HepG2 (cell line): ENCODE measurements around the gene RELB. TPM values are rescaled to one million over a fixed set of nuclear protein-coding genes. Genes with fewer than 3 reads are reported as not detected.

Source experiments
- EHMT2 ChIP-seq: fragments of 200-600 bp; sonication (generic); IDR thresholded peaks from 2 replicates; pipeline ENCODE4 v1.7.0; 2017; ENCODE audit warnings: antibody characterized with exemption, low read depth, low read length, borderline replicate concordance
- FOXO1 ChIP-seq: sonication (generic); formaldehyde crosslinking; IDR thresholded peaks from 2 replicates; pipeline ENCODE4 v1.4.0; 2020; ENCODE audit warnings: missing genetic modification reagents
- KLF6 ChIP-seq: IDR thresholded peaks from 2 replicates; pipeline ENCODE4 v1.8.0; 2016; ENCODE audit warnings: missing biosample characterization, missing genetic modification reagents
- NFE2L2 ChIP-seq: fragments of 150-350 bp; IDR thresholded peaks from 2 replicates; pipeline ENCODE4 v1.6.1; 2014; ENCODE audit warnings: low read length
- NR0B2 ChIP-seq: sonication (generic); formaldehyde crosslinking; IDR thresholded peaks from 2 replicates; pipeline ENCODE4 v1.4.0; 2020; ENCODE audit warnings: mild to moderate bottlenecking, missing genetic modification reagents
- RNF2 ChIP-seq: fragments of 450-650 bp; conservative IDR thresholded peaks from 2 replicates; pipeline ENCODE4 v1.6.1; 2016; ENCODE audit warnings: low read depth
- SP5 ChIP-seq: IDR thresholded peaks from 2 replicates; pipeline ENCODE4 v1.6.1; 2016; ENCODE audit warnings: low read depth, borderline replicate concordance
- SRSF1 ChIP-seq: fragments of 200-400 bp; formaldehyde crosslinking; optimal IDR thresholded peaks from 2 replicates; pipeline ENCODE3; 2017; ENCODE audit warnings: mild to moderate bottlenecking, low read depth, low read length, moderate library complexity
- ZBED4 ChIP-seq: sonication (generic); formaldehyde crosslinking; IDR thresholded peaks from 2 replicates; pipeline ENCODE4 v1.4.0; 2020; ENCODE audit warnings: missing genetic modification reagents, borderline replicate concordance
- ZNF17 ChIP-seq: sonication (generic); formaldehyde crosslinking; IDR thresholded peaks from 2 replicates; pipeline ENCODE4 v1.5.0; 2020; ENCODE audit warnings: mild to moderate bottlenecking, missing genetic modification reagents
- ZNF557 ChIP-seq: sonication (generic); formaldehyde crosslinking; IDR thresholded peaks from 2 replicates; pipeline ENCODE4 v1.4.0; 2020; ENCODE audit warnings: missing genetic modification reagents
- ZSCAN12 ChIP-seq: sonication (generic); formaldehyde crosslinking; IDR thresholded peaks from 2 replicates; pipeline ENCODE4 v1.9.0; 2021; ENCODE audit warnings: mild to moderate bottlenecking, missing genetic modification reagents
- polyA plus RNA-seq, 8 experiments: library from polyadenylated mRNA; depleted of rRNA in 3 of 8; stranded (reverse) in 7 of 8; unstranded in 1 of 8; fragments of >200 nt; fragmentation: Illumina TruSeq in 4 of 8; extraction: Trizol in 4 of 8; gene quantifications; 2 replicates each; pipeline versions ENCODE4 v1.2.1 to v1.2.3, GENCODE V29; 2011 to 2016; ENCODE audit warnings: low read depth in 4 of 8, missing spikeins in 1 of 8, mixed read lengths in 1 of 8; ENCODE audit not compliant: insufficient read depth in 1 of 8
- total RNA-seq, 5 experiments: library from RNA; depleted of rRNA; stranded (reverse); fragments of >200 nt; fragmentation: Illumina TruSeq; extraction: Trizol; gene quantifications; 2 replicates each; pipeline ENCODE4 v1.2.3, GENCODE V29; 2016; ENCODE audit warnings: low read depth in 1 of 5
- TF ChIP-seq, protein P1 (sequence below): sonication (generic); formaldehyde crosslinking; IDR thresholded peaks from 2 replicates; pipeline ENCODE4 v1.5.0; 2020; ENCODE audit warnings: missing genetic modification reagents
- TF ChIP-seq, protein P2 (sequence below): IDR thresholded peaks from 2 replicates; pipeline ENCODE4 v1.6.1; 2016; ENCODE audit warnings: low read depth, missing genetic modification reagents, missing compliant biosample characterization

RELB gene
- total and polyA plus RNA-seq, 2 of the 13 experiments (the other 11 are each of a cell fraction or from before 2014, with no cell fraction given): 1.9 to 3.5 TPM

GRCh38 chr19:44954649-44955504, 46.4 kb upstream of the RELB start, which contains the start of gene CLPTM1 (continued):
- TF ChIP-seq EHMT2: no peak
- TF ChIP-seq NR0B2: peak; percentile 63; the same call in 1 of the 2 replicates
- 0 out of 2 replicates have a peak, but pooled peaks have one; percentile 24 for TF ChIP-seq KLF6
- TF ChIP-seq FOXO1 (CRISPR knock-in tag): no peak; the same call in 1 of the 2 replicates
- TF ChIP-seq NFE2L2: no peak
- peak; percentile 35; the same call in 1 of the 2 replicates for TF ChIP-seq SP5 (CRISPR knock-in tag)
- TF ChIP-seq ZNF17 (CRISPR knock-in tag): no peak
- TF ChIP-seq ZBED4: no peak
- TF ChIP-seq, protein P1, sequence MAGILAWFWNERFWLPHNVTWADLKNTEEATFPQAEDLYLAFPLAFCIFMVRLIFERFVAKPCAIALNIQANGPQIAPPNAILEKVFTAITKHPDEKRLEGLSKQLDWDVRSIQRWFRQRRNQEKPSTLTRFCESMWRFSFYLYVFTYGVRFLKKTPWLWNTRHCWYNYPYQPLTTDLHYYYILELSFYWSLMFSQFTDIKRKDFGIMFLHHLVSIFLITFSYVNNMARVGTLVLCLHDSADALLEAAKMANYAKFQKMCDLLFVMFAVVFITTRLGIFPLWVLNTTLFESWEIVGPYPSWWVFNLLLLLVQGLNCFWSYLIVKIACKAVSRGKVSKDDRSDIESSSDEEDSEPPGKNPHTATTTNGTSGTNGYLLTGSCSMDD (CRISPR knock-in tag): no peak
- 0 out of 2 replicates have a peak, but pooled peaks have one; percentile 37 for TF ChIP-seq ZSCAN12 (CRISPR knock-in tag)
- TF ChIP-seq, protein P2, sequence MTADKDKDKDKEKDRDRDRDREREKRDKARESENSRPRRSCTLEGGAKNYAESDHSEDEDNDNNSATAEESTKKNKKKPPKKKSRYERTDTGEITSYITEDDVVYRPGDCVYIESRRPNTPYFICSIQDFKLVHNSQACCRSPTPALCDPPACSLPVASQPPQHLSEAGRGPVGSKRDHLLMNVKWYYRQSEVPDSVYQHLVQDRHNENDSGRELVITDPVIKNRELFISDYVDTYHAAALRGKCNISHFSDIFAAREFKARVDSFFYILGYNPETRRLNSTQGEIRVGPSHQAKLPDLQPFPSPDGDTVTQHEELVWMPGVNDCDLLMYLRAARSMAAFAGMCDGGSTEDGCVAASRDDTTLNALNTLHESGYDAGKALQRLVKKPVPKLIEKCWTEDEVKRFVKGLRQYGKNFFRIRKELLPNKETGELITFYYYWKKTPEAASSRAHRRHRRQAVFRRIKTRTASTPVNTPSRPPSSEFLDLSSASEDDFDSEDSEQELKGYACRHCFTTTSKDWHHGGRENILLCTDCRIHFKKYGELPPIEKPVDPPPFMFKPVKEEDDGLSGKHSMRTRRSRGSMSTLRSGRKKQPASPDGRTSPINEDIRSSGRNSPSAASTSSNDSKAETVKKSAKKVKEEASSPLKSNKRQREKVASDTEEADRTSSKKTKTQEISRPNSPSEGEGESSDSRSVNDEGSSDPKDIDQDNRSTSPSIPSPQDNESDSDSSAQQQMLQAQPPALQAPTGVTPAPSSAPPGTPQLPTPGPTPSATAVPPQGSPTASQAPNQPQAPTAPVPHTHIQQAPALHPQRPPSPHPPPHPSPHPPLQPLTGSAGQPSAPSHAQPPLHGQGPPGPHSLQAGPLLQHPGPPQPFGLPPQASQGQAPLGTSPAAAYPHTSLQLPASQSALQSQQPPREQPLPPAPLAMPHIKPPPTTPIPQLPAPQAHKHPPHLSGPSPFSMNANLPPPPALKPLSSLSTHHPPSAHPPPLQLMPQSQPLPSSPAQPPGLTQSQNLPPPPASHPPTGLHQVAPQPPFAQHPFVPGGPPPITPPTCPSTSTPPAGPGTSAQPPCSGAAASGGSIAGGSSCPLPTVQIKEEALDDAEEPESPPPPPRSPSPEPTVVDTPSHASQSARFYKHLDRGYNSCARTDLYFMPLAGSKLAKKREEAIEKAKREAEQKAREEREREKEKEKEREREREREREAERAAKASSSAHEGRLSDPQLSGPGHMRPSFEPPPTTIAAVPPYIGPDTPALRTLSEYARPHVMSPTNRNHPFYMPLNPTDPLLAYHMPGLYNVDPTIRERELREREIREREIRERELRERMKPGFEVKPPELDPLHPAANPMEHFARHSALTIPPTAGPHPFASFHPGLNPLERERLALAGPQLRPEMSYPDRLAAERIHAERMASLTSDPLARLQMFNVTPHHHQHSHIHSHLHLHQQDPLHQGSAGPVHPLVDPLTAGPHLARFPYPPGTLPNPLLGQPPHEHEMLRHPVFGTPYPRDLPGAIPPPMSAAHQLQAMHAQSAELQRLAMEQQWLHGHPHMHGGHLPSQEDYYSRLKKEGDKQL (CRISPR knock-in tag): no peak
- 0 out of 2 replicates have a peak, but pooled peaks have one; percentile 80 for TF ChIP-seq ZNF557
- TF ChIP-seq SRSF1: no peak
- TF ChIP-seq RNF2: no peak; the same call in 1 of the 2 replicates
